Stimulated activated effector memory CD8-positive, alpha-beta T cell treated with anti-CD3 and anti-CD28 coated beads, Interleukin-12 subunit alpha, Interleukin-12 subunit beta, amount 100 ng/mL, for 72 hours (primary cell): Measurements from ENCODE around the gene CYB561D1.

Experiments used
- ATAC-seq: fragments of 150-1000 bp; cut with Tn5 transposase; 2 replicates; pipeline ENCODE4 v1.10.0; 2021
- DNase-seq, 2 donors: peaks; one replicate each; pipeline ENCODE4 v3.0.0; 2021 to 2022; ENCODE audit warnings: low spot score in 2 of 2
- H3K27ac Mint-ChIP-seq: one replicate; pipeline ENCODE4 v1.8.0; 2022; ENCODE audit warnings: mild to moderate bottlenecking, mixed read lengths
- H3K36me3 Mint-ChIP-seq: one replicate; pipeline ENCODE4 v1.8.0; 2022; ENCODE audit warnings: mild to moderate bottlenecking, mixed read lengths
- H3K4me1 Mint-ChIP-seq: one replicate; pipeline ENCODE4 v1.8.0; 2022; ENCODE audit warnings: mixed read lengths
- H3K4me3 Mint-ChIP-seq: one replicate; pipeline ENCODE4 v1.8.0; 2022; ENCODE audit warnings: mild to moderate bottlenecking, mixed read lengths
- H3K9me3 Mint-ChIP-seq: one replicate; pipeline ENCODE4 v1.8.0; 2022; ENCODE audit warnings: mixed read lengths

The CYB561D1 gene

GRCh38 chr1:109503935-109504334 is 10.0 kb downstream of the CYB561D1 start:
- ATAC-seq (no peak), DNase-seq (no peak)
- peak overlapping the region; percentile 68 for H3K27ac Mint-ChIP-seq
- H3K9me3 Mint-ChIP-seq: no peaks in the 10 kb centered on the region
- peaks cover 81% of the 10 kb centered on the region for H3K4me1 Mint-ChIP-seq
- H3K36me3 Mint-ChIP-seq: peaks cover 19% of the 10 kb centered on the region
- no peak overlapping the region for H3K4me3 Mint-ChIP-seq

- H3K4me1 Mint-ChIP-seq: peaks cover 75% of the 10 kb centered on the region
- ATAC-seq (peak; percentile 71), DNase-seq (no peak)
These were observed 11.1 kb downstream of the CYB561D1 start for GRCh38 chr1:109504974-109505373.

GRCh38 chr1:109508001-109508872 is 14.3 kb downstream of the CYB561D1 start:
- peaks cover 52% of the 10 kb centered on the region for H3K4me1 Mint-ChIP-seq
- H3K36me3 Mint-ChIP-seq: no peaks in the 10 kb centered on the region
- H3K9me3 Mint-ChIP-seq: no peaks in the 10 kb centered on the region
- DNase-seq: no peak
- no peak for ATAC-seq
- peak overlapping the region; percentile 85 for H3K4me3 Mint-ChIP-seq
- H3K27ac Mint-ChIP-seq: peak overlapping the region; percentile 83

More at GRCh38 chr1:109504974-109505373, 11.1 kb downstream of the CYB561D1 start:
- Mint-ChIP-seq H3K36me3 (peaks cover 13% of the 10 kb centered on the region), H3K4me3 (no peak overlapping the region), H3K9me3 (no peaks in the 10 kb centered on the region), H3K27ac (peak overlapping the region; percentile 68)

GRCh38 chr1:109508873-109509175 is 14.9 kb downstream of the CYB561D1 start:
- H3K4me3 Mint-ChIP-seq: peak overlapping the region; percentile 85
- H3K36me3 Mint-ChIP-seq: no peaks in the 10 kb centered on the region
- H3K9me3 Mint-ChIP-seq: no peaks in the 10 kb centered on the region
- H3K27ac Mint-ChIP-seq: peak overlapping the region; percentile 83
- DNase-seq (no peak), ATAC-seq (no peak)
- H3K4me1 Mint-ChIP-seq: peaks cover 51% of the 10 kb centered on the region

GRCh38 chr1:109509176-109510134 is 15.6 kb downstream of the CYB561D1 start, which contains the start of gene AMIGO1:
Gene AMIGO1 (minus strand): TSS chr1:109509727. CDS start chr1:109508912, 815 bp downstream.
- H3K4me3 Mint-ChIP-seq: peak within 1 kb of the TSS; percentile 85
- peak within 1 kb of the TSS; percentile 85 for H3K27ac Mint-ChIP-seq
- ATAC-seq: peak; percentile 73
- peak; percentile 46 to 74 for DNase-seq
- no peaks in the 10 kb centered on the region for H3K9me3 Mint-ChIP-seq
- peaks cover 46% of the 10 kb centered on the region for H3K4me1 Mint-ChIP-seq
- H3K36me3 Mint-ChIP-seq: no peaks in the 10 kb centered on the region

GRCh38 chr1:109513110-109513710 is 19.3 kb downstream of the CYB561D1 start:
- Mint-ChIP-seq H3K4me1 (peaks cover 20% of the 10 kb centered on the region), H3K4me3 (no peak overlapping the region), H3K9me3 (no peaks in the 10 kb centered on the region), H3K27ac (no peak overlapping the region), H3K36me3 (no peaks in the 10 kb centered on the region)
- ATAC-seq (no peak), DNase-seq (no peak)

GRCh38 chr1:109514846-109515245 is 21.0 kb downstream of the CYB561D1 start:
- Mint-ChIP-seq H3K9me3 (no peaks in the 10 kb centered on the region), H3K4me3 (no peak overlapping the region), H3K27ac (no peak overlapping the region), H3K36me3 (no peaks in the 10 kb centered on the region), H3K4me1 (peaks cover 9% of the 10 kb centered on the region)
- ATAC-seq: no peak
- DNase-seq: no peak

- DNase-seq (no peak), ATAC-seq (no peak)
- Mint-ChIP-seq H3K27ac (no peak overlapping the region), H3K9me3 (no peaks in the 10 kb centered on the region), H3K4me3 (no peak overlapping the region), H3K36me3 (no peaks in the 10 kb centered on the region), H3K4me1 (no peaks in the 10 kb centered on the region)
These were observed 23.0 kb downstream of the CYB561D1 start for GRCh38 chr1:109516872-109517271.

GRCh38 chr1:109517337-109517736 is 23.4 kb downstream of the CYB561D1 start:
- Mint-ChIP-seq H3K9me3 (no peaks in the 10 kb centered on the region), H3K4me3 (no peak overlapping the region), H3K4me1 (no peaks in the 10 kb centered on the region), H3K36me3 (no peaks in the 10 kb centered on the region), H3K27ac (no peak overlapping the region)
- DNase-seq: no peak
- ATAC-seq: no peak

GRCh38 chr1:109521002-109521951 is 27.4 kb downstream of the CYB561D1 start:
- H3K27ac Mint-ChIP-seq: no peak overlapping the region
- no peak for ATAC-seq
- no peak for DNase-seq
- H3K4me3 Mint-ChIP-seq: no peak overlapping the region
- H3K9me3 Mint-ChIP-seq: no peaks in the 10 kb centered on the region
- H3K4me1 Mint-ChIP-seq: no peaks in the 10 kb centered on the region
- no peaks in the 10 kb centered on the region for H3K36me3 Mint-ChIP-seq

- Mint-ChIP-seq H3K9me3 (no peaks in the 10 kb centered on the region), H3K36me3 (no peaks in the 10 kb centered on the region), H3K4me3 (no peak overlapping the region), H3K27ac (no peak overlapping the region), H3K4me1 (no peaks in the 10 kb centered on the region)
- no peak for ATAC-seq
- DNase-seq: no peak
These were observed 28.1 kb downstream of the CYB561D1 start for GRCh38 chr1:109522026-109522425.

- Mint-ChIP-seq H3K36me3 (no peaks in the 10 kb centered on the region), H3K9me3 (no peaks in the 10 kb centered on the region), H3K4me3 (no peak overlapping the region), H3K27ac (no peak overlapping the region), H3K4me1 (no peaks in the 10 kb centered on the region)
- DNase-seq: no peak
- no peak for ATAC-seq
These were observed 29.8 kb downstream of the CYB561D1 start for GRCh38 chr1:109523706-109524105.

GRCh38 chr1:109527098-109527811 is 33.4 kb downstream of the CYB561D1 start:
- Mint-ChIP-seq H3K9me3 (no peaks in the 10 kb centered on the region), H3K4me1 (peaks cover 12% of the 10 kb centered on the region), H3K4me3 (no peak overlapping the region), H3K27ac (peak overlapping the region; percentile 20), H3K36me3 (no peaks in the 10 kb centered on the region)
- no peak for ATAC-seq
- DNase-seq: no peak
